NCI-H226 (cell line): Measurements from ENCODE around the gene SESN1.

Experiments used
- DNase-seq: peaks from one replicate; pipeline ENCODE4 v3.0.0-alpha.2; 2015

The SESN1 gene

GRCh38 chr6:109058620-109059019 is 36.0 kb downstream of the SESN1 start:
- no peak for DNase-seq

DNA sequence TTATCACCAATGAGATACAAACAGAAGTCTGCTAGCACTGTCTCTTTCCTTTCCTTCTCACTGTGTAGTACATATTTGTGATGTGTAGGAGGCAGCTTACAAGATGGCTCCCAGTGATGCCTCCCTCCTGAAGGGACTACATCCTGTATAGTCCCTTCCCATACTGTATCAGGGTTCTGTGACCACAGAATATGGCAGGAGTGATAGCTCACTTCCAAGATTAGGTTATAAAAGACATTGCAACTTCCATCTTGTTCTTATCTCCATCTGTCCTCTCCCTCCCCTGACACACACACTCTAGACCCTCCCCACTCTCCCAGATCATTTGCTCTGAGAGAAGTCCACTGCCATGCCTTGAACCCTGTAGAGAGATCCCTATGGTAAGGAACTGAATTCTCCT is 38.0 kb downstream of the SESN1 start:
- no peak for DNase-seq

- peak; percentile 34 for DNase-seq
Measured at GRCh38 chr6:109055771-109056235, 38.8 kb downstream of the SESN1 start.

GRCh38 chr6:109053336-109053735 is 41.3 kb downstream of the SESN1 start:
- DNase-seq: no peak

DNA sequence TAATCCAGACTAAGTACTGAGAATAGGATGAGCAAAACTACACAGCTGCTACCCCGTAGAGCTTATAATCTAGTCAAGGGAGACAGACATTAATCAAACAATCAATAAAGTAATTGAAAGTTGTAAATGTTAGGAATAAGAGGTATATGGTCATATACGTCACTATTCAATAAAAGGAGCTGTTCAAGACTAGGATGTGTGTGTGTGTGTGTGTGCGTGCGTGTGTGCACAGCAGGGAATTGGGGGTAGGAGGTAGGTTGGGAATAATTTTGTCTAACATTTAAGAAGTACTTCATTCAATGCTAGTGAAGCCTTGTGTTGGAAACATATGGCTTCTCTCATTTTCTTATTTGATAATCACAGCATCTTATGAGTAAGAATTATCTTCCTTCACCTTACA is 41.8 kb downstream of the SESN1 start:
- no peak for DNase-seq

GRCh38 chr6:109052018-109052651 is 42.5 kb downstream of the SESN1 start:
- DNase-seq: no peak

DNA sequence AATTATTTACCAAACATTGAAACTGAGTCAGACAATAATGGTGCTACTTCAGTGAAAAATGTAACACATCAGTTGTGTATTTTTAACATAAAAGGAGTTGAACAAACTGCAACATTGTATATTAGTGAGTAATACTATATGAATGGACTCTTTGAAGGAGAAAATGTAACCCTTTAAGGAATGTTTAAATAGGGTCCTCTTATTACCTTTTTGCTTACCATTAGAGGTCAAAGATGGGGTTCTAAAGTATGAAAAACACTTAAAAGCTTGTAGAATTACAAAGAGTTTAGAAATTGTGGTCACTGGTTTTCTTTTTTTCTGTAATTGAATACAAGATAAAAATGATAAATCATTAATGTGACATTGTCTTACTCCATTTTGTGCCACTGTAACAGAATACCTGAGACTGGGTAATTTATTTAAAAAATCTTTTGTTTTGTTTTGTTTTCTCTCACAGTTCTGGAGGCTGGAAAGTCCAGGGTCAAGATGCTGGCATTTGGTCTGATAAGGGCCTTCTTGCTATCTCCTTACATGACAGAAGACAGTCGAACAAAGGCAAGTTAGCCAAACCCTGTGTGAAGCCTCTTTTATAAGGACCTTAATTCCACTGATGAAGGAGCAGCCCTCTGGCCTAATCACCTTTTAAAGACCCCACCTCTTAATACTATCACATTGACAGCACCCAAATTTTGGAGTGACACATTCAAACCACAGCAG is 43.2 kb downstream of the SESN1 start:
- DNase-seq: no peak

- DNase-seq: no peak
Measured at GRCh38 chr6:109050447-109051102, 44.1 kb downstream of the SESN1 start.

DNA sequence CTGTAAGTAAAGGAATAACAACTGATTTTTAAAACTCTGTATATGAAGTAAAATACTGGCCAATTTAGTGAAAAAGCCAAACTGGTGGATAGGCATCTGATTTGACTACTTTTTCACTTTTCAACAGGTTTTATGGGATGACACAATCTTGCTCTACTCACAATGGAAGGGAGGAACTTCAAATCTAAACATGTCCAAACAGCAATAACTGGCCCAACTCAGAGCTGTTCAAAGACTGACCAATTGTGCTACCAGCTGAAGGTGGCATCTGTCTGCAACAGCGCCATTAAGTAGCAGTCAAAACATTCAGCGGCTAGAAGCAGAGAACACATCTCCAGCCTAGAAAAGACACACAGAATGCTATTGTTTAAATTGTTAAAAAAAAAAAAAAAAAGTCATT is 44.6 kb downstream of the SESN1 start:
- no peak for DNase-seq

GRCh38 chr6:109048670-109049415 is 45.8 kb downstream of the SESN1 start:
- no peak for DNase-seq

- DNase-seq: no peak
Measured at GRCh38 chr6:109048176-109048575, 46.5 kb downstream of the SESN1 start.

DNA sequence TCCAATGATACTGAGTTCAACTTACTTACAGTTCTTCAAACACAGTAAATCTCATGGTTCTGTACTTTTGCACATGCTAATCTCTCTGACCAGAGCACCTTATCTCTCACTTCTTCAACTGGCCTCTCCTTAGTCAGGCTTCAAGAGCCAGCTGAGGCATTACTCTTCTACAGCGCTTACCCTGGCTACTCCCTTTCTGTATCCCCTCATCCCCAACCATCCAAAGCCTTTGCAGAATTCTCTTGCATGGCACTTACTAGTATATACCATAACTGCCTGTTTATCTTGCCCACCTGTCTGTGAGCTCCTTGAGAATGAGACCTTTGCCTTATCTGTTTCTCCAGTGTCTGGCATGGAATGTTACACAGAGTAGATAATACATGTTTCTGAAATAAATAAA is 49.2 kb downstream of the SESN1 start:
- DNase-seq: no peak

DNA sequence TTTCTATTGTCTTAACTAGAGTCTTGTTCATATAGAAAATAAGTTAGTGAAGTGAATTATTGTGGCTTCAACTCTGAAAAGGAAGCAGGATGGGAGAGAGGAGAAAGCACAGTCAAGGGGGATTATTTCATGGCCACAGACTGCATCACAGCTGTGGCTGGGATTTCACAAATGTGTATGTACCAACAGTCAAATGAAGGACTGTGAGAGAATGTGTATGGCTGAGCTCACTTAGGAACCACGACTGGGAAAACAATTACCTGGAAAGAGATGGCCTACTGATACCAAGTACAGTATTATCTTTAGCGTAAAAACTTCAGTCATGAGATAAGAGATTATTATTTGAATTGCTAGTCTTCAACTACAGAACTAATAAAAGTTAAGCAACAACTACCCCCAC is 54.9 kb downstream of the SESN1 start:
- DNase-seq: no peak

DNA sequence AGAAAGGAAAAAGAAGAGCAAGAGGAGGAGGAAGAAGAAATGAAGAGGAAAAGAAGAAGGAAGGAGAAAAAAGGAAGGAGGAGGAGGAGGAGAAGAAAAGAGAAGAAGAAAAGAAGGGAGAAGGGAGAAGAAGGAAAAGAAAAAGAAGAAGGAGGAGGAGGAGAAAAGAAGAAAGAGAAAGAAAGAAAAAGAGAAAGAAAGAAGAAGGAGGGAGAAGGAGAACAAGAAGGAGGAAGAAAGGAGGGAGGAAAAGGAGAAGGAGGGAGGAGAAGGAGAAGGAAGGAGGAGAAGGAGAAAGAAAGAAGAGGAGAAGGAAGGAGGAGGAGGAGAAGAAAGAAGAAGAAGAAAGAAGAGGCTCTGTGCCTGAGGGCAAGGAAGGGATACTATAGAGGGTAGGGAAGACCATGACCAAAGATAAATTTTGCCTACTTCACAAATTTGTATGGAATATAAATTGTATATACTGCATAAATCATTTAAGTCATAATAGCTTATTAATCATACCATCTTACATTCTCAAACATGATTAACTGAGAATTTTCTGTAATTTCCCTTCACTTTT is 55.7 kb downstream of the SESN1 start:
- DNase-seq: no peak

DNA sequence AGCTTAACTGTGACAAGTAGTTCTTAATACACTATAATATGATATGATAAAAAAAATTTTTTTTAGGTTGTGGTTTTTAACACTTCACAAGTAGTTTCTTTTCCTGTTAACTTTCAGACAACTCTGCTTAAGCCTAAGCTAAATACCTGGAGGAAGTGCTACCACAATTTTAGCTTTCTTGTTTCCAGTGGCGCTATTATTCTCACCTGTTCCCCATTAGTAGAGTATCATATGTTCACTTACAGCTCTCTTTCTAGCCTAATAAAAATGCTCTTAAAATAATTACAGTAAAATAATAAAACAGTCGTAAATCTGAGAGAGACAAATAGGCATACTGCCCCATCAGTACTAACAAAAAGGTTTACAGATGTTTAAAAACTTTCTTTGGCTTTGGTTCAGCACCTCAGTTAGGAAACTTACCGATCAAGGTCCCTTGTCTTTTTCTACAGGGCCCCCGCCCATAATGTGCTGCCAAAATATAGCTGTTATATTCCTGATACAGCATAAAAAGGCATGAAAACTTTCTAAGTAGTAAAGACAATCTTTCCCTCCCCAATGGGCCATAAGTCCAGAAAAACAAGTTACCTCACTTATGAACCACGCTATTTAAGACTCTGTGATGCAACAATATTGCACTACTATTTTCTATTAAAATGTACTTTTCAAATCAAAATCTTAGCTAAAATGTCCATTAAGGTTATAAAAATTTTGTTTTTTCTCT is 57.9 kb downstream of the SESN1 start:
- DNase-seq: no peak

- no peak for DNase-seq
Measured at GRCh38 chr6:109034526-109034925, 60.1 kb downstream of the SESN1 start.

- no peak for DNase-seq
Measured at GRCh38 chr6:109033655-109034054, 61.0 kb downstream of the SESN1 start.

GRCh38 chr6:109031416-109031815 is 63.2 kb downstream of the SESN1 start:
- no peak for DNase-seq

GRCh38 chr6:109029313-109029712 is 65.3 kb downstream of the SESN1 start:
- DNase-seq: no peak

- no peak for DNase-seq
Measured at GRCh38 chr6:109028439-109028838, 66.2 kb downstream of the SESN1 start.

- DNase-seq: no peak
Measured at GRCh38 chr6:109027964-109028363, 66.7 kb downstream of the SESN1 start.

DNA sequence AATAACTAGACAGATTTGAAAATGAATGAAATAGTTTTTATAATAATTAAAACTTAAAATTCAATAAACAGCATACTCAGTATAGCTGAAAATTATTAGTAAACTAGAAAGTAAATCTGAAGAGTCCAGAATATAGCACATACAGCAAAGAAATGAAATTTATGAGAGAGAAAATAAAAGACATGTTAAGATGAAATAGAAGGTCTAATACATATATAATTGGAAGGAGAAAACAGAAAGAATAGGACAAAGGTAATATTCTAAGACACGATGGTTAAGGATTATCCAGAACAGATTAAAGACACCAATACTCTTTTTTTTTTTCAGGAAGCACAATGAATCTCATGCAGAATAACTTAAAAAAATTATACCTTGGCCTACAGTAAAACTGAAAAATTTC is 69.0 kb downstream of the SESN1 start:
- no peak for DNase-seq
